Stimulated activated CD4-positive, alpha-beta T cell treated with anti-CD3 and anti-CD28 coated beads, TNF-alpha, amount 100 ng/mL, for 4 hours (primary cell): ENCODE results near the gene FOXD1.
"Not testable (repeated sequence)": the region's sequence is repeated elsewhere in the genome, so short reads cannot be mapped to it uniquely, and the experiment has no call there.

Experiments
- DNase-seq, 3 experiments: peaks; one replicate each; pipeline ENCODE4 v3.0.0-alpha.2; 2020; ENCODE audit warnings: low read depth in 3 of 3

FOXD1 gene

GRCh38 chr5:73464016-73464745 lies 15.6 kb upstream of the FOXD1 start:
- DNase-seq = no peak

- DNase-seq = no peak
Measured at GRCh38 chr5:73460133-73460532, 11.6 kb upstream of the FOXD1 start.

- no peak for DNase-seq
Measured at GRCh38 chr5:73459366-73459765, 10.8 kb upstream of the FOXD1 start.

GRCh38 chr5:73456462-73456861 lies 7.9 kb upstream of the FOXD1 start:
- DNase-seq = not testable (repeated sequence)

DNA sequence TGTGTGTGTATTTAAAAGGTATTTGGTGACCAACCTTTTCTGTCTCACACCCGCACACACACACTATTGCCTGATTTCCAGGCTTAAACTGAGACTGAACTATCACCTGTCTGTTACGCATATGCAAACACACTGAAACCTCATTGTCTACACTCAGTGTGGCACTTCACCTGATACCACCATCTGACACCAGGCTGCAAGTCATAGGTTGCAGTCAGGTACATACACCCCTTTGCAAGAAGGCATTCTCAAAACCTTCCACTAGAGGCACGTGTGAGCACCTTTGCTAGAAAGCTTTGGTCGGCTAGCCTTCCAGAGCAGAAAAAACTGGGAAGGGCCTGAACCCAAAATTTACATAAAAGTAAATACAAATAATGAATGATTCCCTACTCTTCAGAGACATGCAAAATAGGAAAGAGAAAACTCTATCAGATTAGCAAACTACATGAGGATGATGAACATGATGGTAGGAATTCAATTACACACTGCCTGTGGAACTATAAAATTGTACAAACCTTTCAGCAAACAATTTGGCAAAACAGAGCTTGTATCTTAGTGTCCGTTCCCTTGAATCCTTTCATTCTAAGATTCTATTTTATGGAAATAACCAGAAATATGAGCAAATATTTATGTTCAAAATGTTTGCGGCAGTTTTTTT lies 5.9 kb upstream of the FOXD1 start:
- no peak for DNase-seq

- no peak for DNase-seq
Measured at GRCh38 chr5:73452215-73452614, 3.6 kb upstream of the FOXD1 start.

- DNase-seq = peak; percentile 39 to 58 (median 39)
Measured at GRCh38 chr5:73451224-73452130, 2.9 kb upstream of the FOXD1 start.

GRCh38 chr5:73450672-73451223 lies 2.2 kb upstream of the FOXD1 start:
- DNase-seq = no peak

GRCh38 chr5:73450137-73450536 lies 1.6 kb upstream of the FOXD1 start:
- no peak for DNase-seq

DNA sequence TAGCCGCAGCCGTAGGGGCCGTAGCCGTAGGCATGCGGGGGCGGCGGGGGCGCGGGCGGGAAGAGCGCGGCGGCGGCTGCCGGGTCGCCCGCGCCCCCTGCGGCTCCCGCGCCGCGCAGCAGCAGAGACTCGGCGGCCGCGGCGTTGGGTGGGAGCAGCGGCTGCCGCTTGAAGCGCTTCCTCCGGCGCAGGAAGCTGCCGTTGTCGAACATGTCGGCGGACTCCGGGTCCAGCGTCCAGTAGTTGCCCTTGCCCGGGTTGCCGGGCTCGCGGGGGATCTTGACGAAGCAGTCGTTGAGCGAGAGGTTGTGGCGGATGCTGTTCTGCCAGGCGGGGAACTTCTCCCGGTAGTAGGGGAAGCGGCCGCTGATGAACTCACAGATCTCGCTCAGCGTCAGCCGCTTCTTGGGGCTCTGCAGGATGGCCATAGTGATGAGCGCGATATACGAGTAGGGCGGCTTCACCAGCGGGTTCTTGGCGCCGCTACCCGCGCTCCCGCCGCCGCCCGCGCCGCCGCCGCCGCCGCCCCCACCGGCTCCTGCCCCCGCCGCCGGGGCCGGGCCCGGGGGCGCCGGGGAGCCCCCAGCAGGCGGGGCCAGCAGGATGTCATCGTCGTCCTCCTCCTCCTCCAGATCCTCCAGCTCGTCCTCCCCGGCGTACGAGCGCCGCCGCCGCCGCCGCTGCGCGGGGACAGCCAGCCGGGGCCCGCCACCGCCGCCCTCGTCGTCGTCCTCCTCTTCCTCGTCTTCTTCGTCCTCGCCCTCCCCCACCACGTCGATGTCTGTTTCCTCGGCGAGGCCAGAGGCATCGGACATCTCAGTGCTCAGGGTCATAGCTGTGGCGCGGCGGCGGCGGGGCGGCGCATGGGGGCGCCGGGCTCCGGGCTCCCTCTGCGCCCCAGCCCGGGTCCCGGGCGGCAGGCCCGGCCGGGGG lies 781 bp downstream of the FOXD1 start:
- peak in 2 of 3 experiments; percentile 22 to 24 for DNase-seq

DNA sequence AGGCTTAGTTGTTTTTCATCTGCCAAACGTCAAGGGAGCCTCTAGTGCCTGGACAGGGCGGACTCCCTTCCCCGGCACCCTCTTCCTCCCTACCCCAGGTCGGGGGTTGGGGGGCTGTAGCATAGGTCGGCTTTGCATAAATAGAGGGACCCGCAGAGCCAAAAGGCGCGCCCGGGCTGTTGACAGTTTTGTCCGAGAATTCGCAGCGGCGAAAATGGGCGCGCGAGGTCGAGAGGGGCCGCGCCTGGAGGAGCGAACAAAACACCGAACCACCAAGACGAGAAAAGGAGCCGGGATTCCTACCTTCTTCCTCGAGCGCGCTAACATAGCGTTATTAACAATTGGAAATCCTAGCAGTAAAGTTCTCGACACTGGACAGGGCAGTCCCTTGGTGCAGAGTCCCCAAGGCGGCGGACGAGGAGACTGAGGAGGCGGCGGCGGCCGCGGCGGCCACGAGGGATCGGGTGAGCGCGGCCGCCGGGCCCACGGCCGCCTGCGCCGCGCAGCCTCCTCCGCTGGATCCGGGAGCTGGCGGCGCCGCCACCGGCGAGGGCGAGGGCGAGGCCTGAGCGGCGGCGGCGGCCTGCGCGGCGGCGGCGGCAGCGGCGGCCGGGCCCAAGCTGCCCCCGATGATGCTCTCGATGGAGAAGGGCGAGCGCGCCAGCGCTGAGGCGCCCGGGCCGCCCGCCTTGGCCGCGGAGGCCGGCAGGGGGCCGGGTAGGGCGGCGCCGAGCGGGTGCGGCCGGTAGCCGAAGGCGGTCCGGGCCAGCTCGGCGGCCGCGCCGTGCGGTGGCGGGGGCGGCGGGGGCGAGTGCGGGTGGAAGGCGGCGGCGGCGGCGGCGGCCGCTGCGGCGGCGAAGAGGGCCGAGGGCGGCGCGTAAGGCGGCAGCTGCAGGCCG lies 1.7 kb downstream of the FOXD1 start:
- no peak for DNase-seq

DNA sequence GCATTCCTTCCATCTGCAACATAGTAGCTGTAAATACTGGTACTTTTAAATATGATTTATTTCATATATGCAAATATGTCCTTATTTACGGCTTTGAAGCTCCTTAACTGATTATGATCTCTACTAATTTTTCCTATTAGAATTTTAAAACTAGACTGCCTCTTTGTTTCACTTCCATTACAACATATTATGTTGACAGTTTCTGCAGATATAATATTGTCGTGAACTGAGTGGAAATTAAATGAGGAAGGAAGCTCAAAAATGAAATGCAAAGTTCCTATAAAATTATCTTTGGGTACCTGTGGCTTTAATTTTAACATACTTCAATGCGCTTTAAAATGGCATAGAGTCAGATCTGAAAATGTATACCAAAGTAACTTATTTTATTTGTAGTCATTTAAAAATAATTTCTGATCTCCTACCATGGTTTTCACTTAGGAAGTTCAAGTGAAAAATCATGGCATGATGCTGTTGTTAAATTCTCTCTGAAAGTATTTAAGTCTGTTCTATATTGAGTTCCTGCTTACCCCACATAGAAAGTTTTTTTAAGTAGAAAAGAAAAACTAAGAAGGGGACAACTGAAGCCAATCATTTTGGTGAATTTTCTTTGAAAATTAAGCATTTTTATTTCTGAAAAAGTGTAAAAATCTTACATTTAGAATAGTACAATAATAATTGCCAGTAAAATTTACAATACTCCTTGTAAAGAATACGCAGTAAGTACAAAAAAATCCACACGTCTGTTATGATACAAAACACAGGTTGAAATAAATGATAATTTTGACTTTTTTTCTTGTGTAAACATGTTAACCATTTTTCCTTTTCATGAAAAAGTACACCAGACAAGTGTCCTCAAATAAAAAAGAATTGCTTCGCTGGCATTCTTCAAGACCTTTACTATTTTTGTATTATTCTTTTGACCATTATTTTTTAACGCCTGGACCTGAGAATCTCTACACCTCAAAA lies 2.6 kb downstream of the FOXD1 start:
- no peak for DNase-seq

GRCh38 chr5:73444499-73445438 lies 3.8 kb downstream of the FOXD1 start:
- DNase-seq = no peak

GRCh38 chr5:73443829-73444498 lies 4.6 kb downstream of the FOXD1 start:
- no peak for DNase-seq

GRCh38 chr5:73442996-73443627 lies 5.5 kb downstream of the FOXD1 start:
- no peak for DNase-seq

GRCh38 chr5:73442231-73442811 lies 6.3 kb downstream of the FOXD1 start:
- no peak for DNase-seq
